HCT116 (cell line): ENCODE results near the gene DNLZ.

ENCODE experiments used
- CEBPB ChIP-seq: IDR thresholded peaks from 2 replicates; pipeline ENCODE4 v1.6.1; 2012; ENCODE audit warnings: low read depth
- ELF1 ChIP-seq: IDR thresholded peaks from 2 replicates; pipeline ENCODE4 v1.6.1; 2012; ENCODE audit warnings: low read depth, borderline replicate concordance
- EZH2 ChIP-seq: fragments of 200-600 bp; sonication (generic); IDR thresholded peaks from 2 replicates; pipeline ENCODE4 v1.6.1; 2017; ENCODE audit warnings: antibody characterized with exemption, mixed run types
- EZH2phosphoT487 ChIP-seq: fragments of 200-600 bp; IDR thresholded peaks from 2 replicates; pipeline ENCODE4 v1.6.1; 2018; ENCODE audit warnings: antibody characterized with exemption, borderline replicate concordance
- MAX ChIP-seq: IDR thresholded peaks from 2 replicates; pipeline ENCODE4 v1.6.1; 2012
- POLR2A ChIP-seq: IDR thresholded peaks from 2 replicates; pipeline ENCODE4 v1.7.0; 2011; ENCODE audit warnings: borderline replicate concordance; ENCODE audit not compliant: insufficient read depth, insufficient read length; ENCODE audit errors: extremely low read depth
- POLR2AphosphoS5 ChIP-seq: IDR thresholded peaks from 2 replicates; pipeline ENCODE4 v1.6.1; 2011; ENCODE audit warnings: mild to moderate bottlenecking, low read depth, low read length, moderate library complexity
- RAD21 ChIP-seq: IDR thresholded peaks from 2 replicates; pipeline ENCODE4 v1.6.1; 2012; ENCODE audit warnings: low read depth, mild to moderate bottlenecking
- REST ChIP-seq: IDR thresholded peaks from 2 replicates; pipeline ENCODE4 v1.6.1; 2012; ENCODE audit warnings: low read depth
- SIN3A ChIP-seq: IDR thresholded peaks from 2 replicates; pipeline ENCODE4 v1.6.1; 2012; ENCODE audit warnings: low read depth
- YY1 ChIP-seq: IDR thresholded peaks from 2 replicates; pipeline ENCODE4 v1.6.1; 2011; ENCODE audit warnings: low read length, low read depth, moderate library complexity, mild to moderate bottlenecking; ENCODE audit not compliant: insufficient replicate concordance; ENCODE audit errors: extremely low read depth
- TF ChIP-seq, protein P1 (sequence below), 3 experiments: fragments of 200-600 bp in 1 of 3; sonication (generic) in 1 of 3; IDR thresholded peaks in 2 of 3; conservative IDR thresholded peaks in 1 of 3; 2 replicates each; pipeline ENCODE4 v1.5.1; 2012 to 2017; ENCODE audit warnings: low read depth in 2 of 3, low read length in 2 of 3, antibody characterized with exemption in 1 of 3, borderline replicate concordance in 1 of 3, control low read depth in 1 of 3, mild to moderate bottlenecking in 1 of 3, mixed read lengths in 1 of 3, mixed run types in 1 of 3, moderate library complexity in 1 of 3; ENCODE audit not compliant: insufficient read depth in 1 of 3

GRCh38 chr9:136323371-136323789 lies 40.2 kb downstream of the DNLZ start:
- TF ChIP-seq, protein P1, sequence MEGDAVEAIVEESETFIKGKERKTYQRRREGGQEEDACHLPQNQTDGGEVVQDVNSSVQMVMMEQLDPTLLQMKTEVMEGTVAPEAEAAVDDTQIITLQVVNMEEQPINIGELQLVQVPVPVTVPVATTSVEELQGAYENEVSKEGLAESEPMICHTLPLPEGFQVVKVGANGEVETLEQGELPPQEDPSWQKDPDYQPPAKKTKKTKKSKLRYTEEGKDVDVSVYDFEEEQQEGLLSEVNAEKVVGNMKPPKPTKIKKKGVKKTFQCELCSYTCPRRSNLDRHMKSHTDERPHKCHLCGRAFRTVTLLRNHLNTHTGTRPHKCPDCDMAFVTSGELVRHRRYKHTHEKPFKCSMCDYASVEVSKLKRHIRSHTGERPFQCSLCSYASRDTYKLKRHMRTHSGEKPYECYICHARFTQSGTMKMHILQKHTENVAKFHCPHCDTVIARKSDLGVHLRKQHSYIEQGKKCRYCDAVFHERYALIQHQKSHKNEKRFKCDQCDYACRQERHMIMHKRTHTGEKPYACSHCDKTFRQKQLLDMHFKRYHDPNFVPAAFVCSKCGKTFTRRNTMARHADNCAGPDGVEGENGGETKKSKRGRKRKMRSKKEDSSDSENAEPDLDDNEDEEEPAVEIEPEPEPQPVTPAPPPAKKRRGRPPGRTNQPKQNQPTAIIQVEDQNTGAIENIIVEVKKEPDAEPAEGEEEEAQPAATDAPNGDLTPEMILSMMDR (IDR thresholded peaks at IDR 0.05 in 2 of 3, conservative IDR thresholded peaks at IDR 0.05 in 1 of 3; ENCODE audit: borderline replicate concordance in 1 of 3, insufficient read depth in 1 of 3, low read depth in 2 of 3, low read length in 2 of 3) = no peak
- TF ChIP-seq MAX (no peak), EZH2phosphoT487 (no peak), CEBPB (no peak), EZH2 (no peak), POLR2A (no peak), YY1 (no peak), POLR2AphosphoS5 (no peak), SIN3A (no peak), REST (no peak), ELF1 (no peak), RAD21 (no peak)
